Keratinocyte (primary cell): ENCODE data around the gene AFF2. TPM values are rescaled to one million over a fixed set of nuclear protein-coding genes. Genes with fewer than 3 reads are reported as not detected.

ENCODE experiments used
- DNase-seq: peaks from one replicate; pipeline ENCODE4 v3.0.0-alpha.2; 2011; ENCODE audit warnings: low read depth, missing footprints, low spot score
- FAIRE-seq: peaks from 2 replicates; lab custom pipeline; 2011; peaks lifted over from hg19 to GRCh38; lab: Jason Lieb, UNC
- H2AFZ ChIP-seq: 2 replicates; pipeline ENCODE4 v1.6.0; 2012; ENCODE audit warnings: low read length, control low read depth, inconsistent platforms; ENCODE audit not compliant: control insufficient read depth
- H3K27ac ChIP-seq: 2 replicates; pipeline ENCODE4 v1.5.1; 2011; ENCODE audit warnings: low read length; ENCODE audit not compliant: control insufficient read depth, insufficient read depth
- H3K27me3 ChIP-seq: 3 replicates; pipeline ENCODE4 v1.6.0; 2011; ENCODE audit warnings: low read length; ENCODE audit not compliant: control insufficient read depth, insufficient read depth; ENCODE audit errors: extremely low read depth
- H3K36me3 ChIP-seq, 2 experiments: 2 replicates in 1 of 2; 3 replicates in 1 of 2; pipeline ENCODE4 v1.5.1; 2011; ENCODE audit warnings: low read length in 2 of 2, mild to moderate bottlenecking in 1 of 2; ENCODE audit not compliant: control insufficient read depth in 2 of 2, insufficient read depth in 2 of 2; ENCODE audit errors: extremely low read depth in 1 of 2
- H3K4me1 ChIP-seq: 3 replicates; pipeline ENCODE4 v1.5.1; 2011; ENCODE audit warnings: low read length; ENCODE audit not compliant: control insufficient read depth, insufficient read depth; ENCODE audit errors: extremely low read depth
- H3K4me2 ChIP-seq: 3 replicates; pipeline ENCODE4 v1.6.0; 2011; ENCODE audit warnings: low read depth, low read length; ENCODE audit not compliant: control insufficient read depth, insufficient read depth; ENCODE audit errors: extremely low read depth
- H3K4me3 ChIP-seq, 3 experiments: fragments of 200-600 bp in 1 of 3; sonication (generic) in 1 of 3; 2 replicates in 2 of 3; 3 replicates in 1 of 3; pipeline ENCODE4 v1.5.1; 2011 to 2016; ENCODE audit warnings: low read length in 3 of 3, mild to moderate bottlenecking in 3 of 3, control low read depth in 2 of 3, inconsistent platforms in 1 of 3, low read depth in 1 of 3, mixed read lengths in 1 of 3, mixed run types in 1 of 3, moderate library complexity in 1 of 3; ENCODE audit not compliant: control insufficient read depth in 2 of 3, insufficient read depth in 2 of 3; ENCODE audit errors: extremely low read depth in 1 of 3
- H3K79me2 ChIP-seq: 2 replicates; pipeline ENCODE4 v1.6.0; 2012; ENCODE audit warnings: low read length; ENCODE audit not compliant: control insufficient read depth, insufficient read depth
- H3K9ac ChIP-seq: 3 replicates; pipeline ENCODE4 v1.6.0; 2011; ENCODE audit warnings: low read length; ENCODE audit not compliant: control insufficient read depth, insufficient read depth; ENCODE audit errors: extremely low read depth
- H3K9me1 ChIP-seq: 3 replicates; pipeline ENCODE4 v1.6.0; 2011; ENCODE audit warnings: low read length; ENCODE audit not compliant: control insufficient read depth, insufficient read depth; ENCODE audit errors: extremely low read depth
- H3K9me3 ChIP-seq: 2 replicates; pipeline ENCODE4 v1.5.1; 2012; ENCODE audit warnings: low read depth, low read length; ENCODE audit not compliant: control insufficient read depth
- H4K20me1 ChIP-seq: 3 replicates; pipeline ENCODE4 v1.6.0; 2011; ENCODE audit warnings: low read length; ENCODE audit not compliant: control insufficient read depth, insufficient read depth; ENCODE audit errors: extremely low read depth
- CTCF ChIP-seq, 3 experiments: IDR thresholded peaks in 1 of 3; conservative IDR thresholded peaks in 1 of 3; optimal IDR thresholded peaks in 1 of 3; 2 replicates in 2 of 3; 3 replicates in 1 of 3; pipeline versions ENCODE3 to v1.5.1; 2011; ENCODE audit warnings: low read length in 3 of 3, mild to moderate bottlenecking in 3 of 3, moderate library complexity in 2 of 3, control low read depth in 1 of 3, inconsistent platforms in 1 of 3; ENCODE audit not compliant: insufficient read depth in 2 of 3; ENCODE audit errors: extremely low read depth in 1 of 3
- EZH2 ChIP-seq: IDR thresholded peaks from one replicate; pipeline ENCODE4 v1.6.1; 2012; ENCODE audit warnings: inconsistent platforms, mild to moderate bottlenecking, low read length, moderate library complexity
- dilution Hi-C: fragments of 300-500 bp; cut with MboI; formaldehyde crosslinking; loops from one replicate; pipeline ENCODE4 v1.7.0; 2020; ENCODE audit warnings: low sequenced_read_pairs; ENCODE audit not compliant: extremely low pct_ligation_motif_present
- polyA plus RNA-seq, 5 experiments: library from polyadenylated mRNA; depleted of rRNA in 3 of 5; stranded (reverse) in 3 of 5; stranded (forward) in 1 of 5; unstranded in 1 of 5; fragments of >200 nt; gene quantifications; 1 replicate in 1 of 5; 2 replicates in 3 of 5; 3 replicates in 1 of 5; pipeline versions ENCODE4 v1.2.1 to v1.2.3, GENCODE V29; 2011 to 2012; ENCODE audit warnings: missing spikeins in 2 of 5, low read depth in 1 of 5, low replicate concordance in 1 of 5
- small RNA-seq, 3 experiments: library from RNA; depleted of rRNA; stranded (forward); fragments of <200 nt; gene quantifications; one replicate each; pipeline ENCODE3, GENCODE V24; 2012; ENCODE audit warnings: low read depth in 3 of 3, low replicate concordance in 1 of 3; ENCODE audit not compliant: insufficient read length in 3 of 3

The AFF2 gene
- polyA plus RNA-seq, 1 donor (not counting 4 experiments of a cell fraction or from before 2014, with no cell fraction given): 0.01 TPM

GRCh38 chrX:149044471-149044870 lies 544.1 kb downstream of the AFF2 start:
- no peak for DNase-seq
- dilution Hi-C loops: no loop called here
- TF ChIP-seq EZH2 (no peak), CTCF (optimal IDR thresholded peaks at IDR 0.05 in 1 of 3, IDR thresholded peaks at IDR 0.05 in 1 of 3, conservative IDR thresholded peaks at IDR 0.05 in 1 of 3; ENCODE audit: extremely low read depth in 1 of 3, insufficient read depth in 2 of 3, low read length in 3 of 3) (no peak)

GRCh38 chrX:149045645-149046210 lies 545.3 kb downstream of the AFF2 start:
- DNase-seq: no peak
- Histone ChIP-seq H3K4me3 (no peak overlapping the region), H3K36me3 (no peaks in the 10 kb centered on the region), H3K9me1 (no peaks in the 10 kb centered on the region), H4K20me1 (no peaks in the 10 kb centered on the region), H2AFZ (no peak overlapping the region), H3K9me3 (no peaks in the 10 kb centered on the region), H3K27me3 (no peaks in the 10 kb centered on the region), H3K9ac (no peak overlapping the region), H3K4me1 (no peaks in the 10 kb centered on the region), H3K4me2 (no peak overlapping the region), H3K27ac (no peak overlapping the region), H3K79me2 (no peaks in the 10 kb centered on the region)
- FAIRE-seq: no peak
- TF ChIP-seq CTCF (optimal IDR thresholded peaks at IDR 0.05 in 1 of 3, IDR thresholded peaks at IDR 0.05 in 1 of 3, conservative IDR thresholded peaks at IDR 0.05 in 1 of 3; ENCODE audit: extremely low read depth in 1 of 3, insufficient read depth in 2 of 3, low read length in 3 of 3): no peak
- no peak for TF ChIP-seq EZH2
- dilution Hi-C loops: no loop called here

More at GRCh38 chrX:149044471-149044870, 544.1 kb downstream of the AFF2 start:
- no peak for FAIRE-seq
- H3K9me1 ChIP-seq: no peaks in the 10 kb centered on the region
- H4K20me1 ChIP-seq: no peaks in the 10 kb centered on the region
- H3K79me2 ChIP-seq: no peaks in the 10 kb centered on the region
- no peak overlapping the region for H3K27ac ChIP-seq
- no peaks in the 10 kb centered on the region for H3K9me3 ChIP-seq
- no peak overlapping the region for H3K9ac ChIP-seq
- no peaks in the 10 kb centered on the region for H3K36me3 ChIP-seq
- no peak overlapping the region for H3K4me2 ChIP-seq
- no peak overlapping the region for H3K4me3 ChIP-seq
- H3K27me3 ChIP-seq: no peaks in the 10 kb centered on the region
- no peak overlapping the region for H2AFZ ChIP-seq
- no peaks in the 10 kb centered on the region for H3K4me1 ChIP-seq

Small RNAs within 50 kb of the gene (small RNA-seq; reads per million reads assigned to genes)
- 0 reads per million in 3 experiments for gene RN7SKP267
